K562 treated with DMSO at 1 percent for 12 hours (cell line): ENCODE measurements around the gene CCN2. TPM values are rescaled to one million over a fixed set of nuclear protein-coding genes. Genes with fewer than 3 reads are reported as not detected.

Experiments
- total RNA-seq: library from RNA; unstranded; fragments of 300-600 nt; gene quantifications from 2 replicates; pipeline ENCODE4 v1.2.3, GENCODE V29; 2022; ENCODE audit not compliant: insufficient read depth

CCN2 gene, protein sequence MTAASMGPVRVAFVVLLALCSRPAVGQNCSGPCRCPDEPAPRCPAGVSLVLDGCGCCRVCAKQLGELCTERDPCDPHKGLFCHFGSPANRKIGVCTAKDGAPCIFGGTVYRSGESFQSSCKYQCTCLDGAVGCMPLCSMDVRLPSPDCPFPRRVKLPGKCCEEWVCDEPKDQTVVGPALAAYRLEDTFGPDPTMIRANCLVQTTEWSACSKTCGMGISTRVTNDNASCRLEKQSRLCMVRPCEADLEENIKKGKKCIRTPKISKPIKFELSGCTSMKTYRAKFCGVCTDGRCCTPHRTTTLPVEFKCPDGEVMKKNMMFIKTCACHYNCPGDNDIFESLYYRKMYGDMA
- not detected in 2 replicates for total RNA-seq

DNA sequence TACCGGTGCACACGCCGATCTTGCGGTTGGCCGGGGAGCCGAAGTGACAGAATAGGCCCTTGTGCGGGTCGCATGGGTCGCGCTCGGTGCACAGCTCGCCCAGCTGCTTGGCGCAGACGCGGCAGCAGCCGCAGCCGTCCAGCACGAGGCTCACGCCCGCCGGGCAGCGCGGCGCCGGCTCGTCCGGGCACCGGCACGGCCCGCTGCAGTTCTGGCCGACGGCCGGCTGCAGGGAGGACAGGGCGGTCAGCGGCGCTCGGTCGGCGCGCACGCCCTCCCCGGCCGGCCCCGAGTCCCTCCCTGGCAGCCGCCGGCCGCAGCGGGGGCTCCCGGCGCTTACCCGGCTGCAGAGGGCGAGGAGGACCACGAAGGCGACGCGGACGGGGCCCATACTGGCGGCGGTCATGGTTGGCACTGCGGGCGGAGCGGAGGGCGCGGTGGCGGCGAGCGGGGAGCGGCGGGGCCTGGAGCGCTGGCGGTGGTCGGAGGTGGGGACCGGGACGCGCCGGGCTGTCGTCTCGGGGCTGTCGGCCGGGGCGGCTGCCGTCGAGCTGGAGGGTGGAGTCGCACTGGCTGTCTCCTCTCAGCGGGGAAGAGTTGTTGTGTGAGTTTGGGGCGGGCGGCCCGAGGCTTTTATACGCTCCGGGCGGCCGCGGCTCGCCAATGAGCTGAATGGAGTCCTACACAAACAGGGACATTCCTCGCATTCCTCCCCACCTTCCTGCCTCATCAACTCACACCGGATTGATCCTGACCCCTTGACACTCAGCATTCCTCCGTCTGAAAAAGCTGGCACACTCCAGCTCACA, at the start of gene CCN2:
TSS of gene CCN2 (minus strand) at position 606 of the 809 bp plus-strand sequence. CDS start at position 406, 200 bp downstream.

Other genes with a start within 250 kb of the CCN2 start
- not detected in 2 replicates for gene OR2A4, start 250.0 kb downstream of the CCN2 start, total RNA-seq
- gene CTAGE9, start 240.4 kb downstream of the CCN2 start, total RNA-seq, result not detected in 2 replicates
- gene ENPP1, start 143.4 kb downstream of the CCN2 start, total RNA-seq, result not detected in 2 replicates